Aorta (tissue), 5 donors: ENCODE data around the gene CC2D1A. TPM values are rescaled to one million over a fixed set of nuclear protein-coding genes. Genes with fewer than 3 reads are reported as not detected.

Source experiments
- ATAC-seq: fragments of 200-7000 bp; cut with Tn5 transposase; one replicate; pipeline ENCODE4 v1.9.1; 2022; ENCODE audit warnings: moderate library complexity; ENCODE audit not compliant: low FRiP score
- DNase-seq, 2 donors: peaks; one replicate each; pipeline ENCODE4 v3.0.0-alpha.2; 2020
- H3K27ac ChIP-seq, 2 donors: one replicate each; pipeline ENCODE4 v1.5.1; 2013; ENCODE audit warnings: low read length in 2 of 2, mild to moderate bottlenecking in 2 of 2, moderate library complexity in 2 of 2, control low read depth in 1 of 2, inconsistent platforms in 1 of 2, low read depth in 1 of 2
- H3K27me3 ChIP-seq, 2 donors: one replicate each; pipeline ENCODE4 v1.6.1; 2013; ENCODE audit warnings: control low read depth in 1 of 2, low read length in 1 of 2, mild to moderate bottlenecking in 1 of 2, moderate library complexity in 1 of 2; ENCODE audit not compliant: insufficient read depth in 2 of 2, control insufficient read depth in 1 of 2
- H3K36me3 ChIP-seq, 2 donors: one replicate each; pipeline ENCODE4 v1.6.1; 2013; ENCODE audit warnings: control low read depth in 1 of 2, low read length in 1 of 2, mild to moderate bottlenecking in 1 of 2; ENCODE audit not compliant: insufficient read depth in 2 of 2, control insufficient read depth in 1 of 2
- H3K4me1 ChIP-seq, 2 donors: one replicate each; pipeline ENCODE4 v1.6.1; 2013; ENCODE audit warnings: low read length in 2 of 2, control low read depth in 1 of 2, mild to moderate bottlenecking in 1 of 2, moderate library complexity in 1 of 2; ENCODE audit not compliant: insufficient read depth in 2 of 2, control insufficient read depth in 1 of 2
- H3K4me3 ChIP-seq, 2 donors: one replicate each; pipeline ENCODE4 v1.5.1; 2013; ENCODE audit warnings: low read length in 2 of 2, control low read depth in 1 of 2, mild to moderate bottlenecking in 1 of 2
- H3K9me3 ChIP-seq: one replicate; pipeline ENCODE4 v1.6.1; 2013; ENCODE audit warnings: mild to moderate bottlenecking, low read length; ENCODE audit not compliant: control insufficient read depth
- WGBS, 2 donors: extraction: QIAGEN DNeasy Blood & Tissue Kit; methylation state at CpG; one replicate each; pipeline ENCODE4 v1.1.7; 2013; 5-methylcytosine and 5-hydroxymethylcytosine counted together
- intact Hi-C, 2 donors: fragments of 100-400 bp; cut with DNase I; formaldehyde crosslinking; loops; one replicate each; pipeline versions ENCODE4 v1.14.2 to v1.15.0; 2022
- polyA plus RNA-seq, 2 donors: library from polyadenylated mRNA; stranded (reverse); fragments of 200-250 nt; gene quantifications; one replicate each; pipeline ENCODE4 v1.2.3, GENCODE V29; 2013
- total RNA-seq, 2 donors: library from RNA; stranded (reverse); fragmentation: NEBNext Ultra II Directional; extraction: Animal tissue kit (Norgen Biotek cat#: 25700); gene quantifications; one replicate each; pipeline ENCODE4 v1.2.1, GENCODE V29; 2021
- donor health status: healthy with polysubstance abuse.
- donor health status: Bipolar disorder and iron deficiency.
- donor health status: DM: no; HTN: no; CAD: no.
- donor health status: DM: no; HTN: no; CAD: no.
- donor health status: DM: yes; HTN: yes; CAD: no.

Gene CC2D1A
- total and polyA plus RNA-seq, 4 donors: 22.3 to 67.6 (median 32.0) TPM

- ATAC-seq (no peak), DNase-seq (no peak)
- H3K27me3 ChIP-seq: no peaks in the 10 kb centered on the region
- H3K27ac ChIP-seq: no peak overlapping the region
- H3K36me3 ChIP-seq: peaks cover 0 to 3% of the 10 kb centered on the region in 2 donors
- H3K4me1 ChIP-seq: no peaks in the 10 kb centered on the region
- WGBS, 2 donors: 10% methylated on average over 20 of the region's 20 CpGs
- intact Hi-C loops: loop anchor here (1.0 to 10.0 kb wide), 4 partner anchors 25 to 71 kb away; partner anchors contain the start of gene RFX1 (in 1 of the 2)
- H3K4me3 ChIP-seq: peak overlapping the region in 1 of 2 donors; percentile 23
- H3K9me3 ChIP-seq: no peaks in the 10 kb centered on the region
Observed at GRCh38 chr19:13951799-13952153, 45.8 kb downstream of the CC2D1A start.

- peaks cover 0 to 3% of the 10 kb centered on the region in 2 donors for H3K36me3 ChIP-seq
- no peaks in the 10 kb centered on the region for H3K4me1 ChIP-seq
- intact Hi-C loops: loop anchor here (2.0 to 10.0 kb wide), 3 partner anchors 24 to 52 kb away; partner anchors contain the start of gene RFX1 (in 1 of the 2)
- H3K4me3 ChIP-seq: peak within 1 kb of the TSS; percentile 88 to 92
- no peaks in the 10 kb centered on the region for H3K27me3 ChIP-seq
- WGBS, 2 donors: 0 to 1% methylated on average over 49 to 65 of the region's 65 CpGs
- H3K27ac ChIP-seq: peak within 1 kb of the TSS in 1 of 2 donors; percentile 49
- no peaks in the 10 kb centered on the region for H3K9me3 ChIP-seq
- ATAC-seq (peak; percentile 99), DNase-seq (peak; percentile 99 to 100)
Observed at GRCh38 chr19:13952154-13952930, 46.3 kb downstream of the CC2D1A start, which contains the start of gene DCAF15. TSS of gene DCAF15 (plus strand) at chr19:13952509. CDS start at chr19:13952513, 4 bp downstream.

GRCh38 chr19:13952931-13953531 lies 47.0 kb downstream of the CC2D1A start:
- no peaks in the 10 kb centered on the region for H3K9me3 ChIP-seq
- H3K27ac ChIP-seq: no peak overlapping the region
- H3K27me3 ChIP-seq: no peaks in the 10 kb centered on the region
- intact Hi-C loops: loop anchor here (2.0 to 10.0 kb wide), 3 partner anchors 24 to 52 kb away; partner anchors contain the start of gene RFX1 (in 1 of the 2)
- 0 to 2% methylated on average over 13 of the region's 13 CpGs for WGBS, 2 donors
- peak overlapping the region; percentile 88 to 92 for H3K4me3 ChIP-seq
- peaks cover 0 to 3% of the 10 kb centered on the region in 2 donors for H3K36me3 ChIP-seq
- peak in 1 of 2 donors; percentile 76 for DNase-seq
- no peaks in the 10 kb centered on the region for H3K4me1 ChIP-seq
- ATAC-seq: no peak

GRCh38 chr19:13954185-13954584 lies 48.2 kb downstream of the CC2D1A start:
- no peaks in the 10 kb centered on the region for H3K9me3 ChIP-seq
- intact Hi-C loops: loop anchor here (5.0 to 10.0 kb wide), 2 partner anchors 48 to 51 kb away; partner anchors contain the start of gene RFX1 (in 1 of the 2)
- H3K4me1 ChIP-seq: no peaks in the 10 kb centered on the region
- no peak for ATAC-seq
- H3K4me3 ChIP-seq: no peak overlapping the region
- no peaks in the 10 kb centered on the region for H3K27me3 ChIP-seq
- H3K27ac ChIP-seq: no peak overlapping the region
- peaks cover 0 to 3% of the 10 kb centered on the region in 2 donors for H3K36me3 ChIP-seq
- peak in 1 of 2 donors; percentile 67 for DNase-seq
- WGBS, 2 donors: 92 to 93% methylated on average over 14 to 15 of the region's 15 CpGs

GRCh38 chr19:13955662-13956364 lies 49.8 kb downstream of the CC2D1A start:
- Histone ChIP-seq H3K36me3 (peaks cover 0 to 5% of the 10 kb centered on the region in 2 donors), H3K4me1 (no peaks in the 10 kb centered on the region), H3K4me3 (no peak overlapping the region), H3K27me3 (no peaks in the 10 kb centered on the region), H3K27ac (no peak overlapping the region), H3K9me3 (no peaks in the 10 kb centered on the region)
- WGBS, 2 donors: 93 to 94% methylated on average over 40 to 42 of the region's 42 CpGs
- DNase-seq (peak in 1 of 2 donors; percentile 74), ATAC-seq (no peak)
- intact Hi-C loops: loop anchor here in 1 of 2 donors (10.0 kb wide), 1 partner anchor 49 kb away; the partner anchor contains the start of gene RFX1

- DNase-seq (no peak), ATAC-seq (no peak)
- no peak overlapping the region for H3K4me3 ChIP-seq
- H3K27ac ChIP-seq: no peak overlapping the region
- WGBS, 2 donors: 92 to 94% methylated on average over 16 of the region's 16 CpGs
- H3K27me3 ChIP-seq: no peaks in the 10 kb centered on the region
- H3K9me3 ChIP-seq: no peaks in the 10 kb centered on the region
- no peaks in the 10 kb centered on the region for H3K4me1 ChIP-seq
- H3K36me3 ChIP-seq: peaks cover 0 to 5% of the 10 kb centered on the region in 2 donors
- intact Hi-C loops: loop anchor here in 1 of 2 donors (10.0 kb wide), 1 partner anchor 48 kb away; the partner anchor contains the start of gene RFX1
Observed at GRCh38 chr19:13956365-13956744, 50.4 kb downstream of the CC2D1A start.

GRCh38 chr19:13957051-13957450 lies 51.0 kb downstream of the CC2D1A start:
- no peak for ATAC-seq
- no peak for DNase-seq
- Histone ChIP-seq H3K9me3 (no peaks in the 10 kb centered on the region), H3K4me1 (no peaks in the 10 kb centered on the region), H3K36me3 (peaks cover 0 to 5% of the 10 kb centered on the region in 2 donors), H3K27ac (no peak overlapping the region), H3K4me3 (no peak overlapping the region), H3K27me3 (no peaks in the 10 kb centered on the region)
- 75 to 81% methylated on average over 8 of the region's 8 CpGs for WGBS, 2 donors
- intact Hi-C loops: loop anchor here in 1 of 2 donors (10.0 kb wide), 1 partner anchor 48 kb away; the partner anchor contains the start of gene RFX1

- peaks cover 0 to 5% of the 10 kb centered on the region in 2 donors for H3K36me3 ChIP-seq
- intact Hi-C loops: loop anchor here in 1 of 2 donors (10.0 kb wide), 1 partner anchor 47 kb away; the partner anchor contains the start of gene RFX1
Observed at GRCh38 chr19:13958043-13958442, 52.0 kb downstream of the CC2D1A start.

More at GRCh38 chr19:13958043-13958442, 52.0 kb downstream of the CC2D1A start:
- no peaks in the 10 kb centered on the region for H3K4me1 ChIP-seq
- no peak overlapping the region for H3K4me3 ChIP-seq
- WGBS, 2 donors: 87 to 88% methylated on average over 12 of the region's 12 CpGs
- no peaks in the 10 kb centered on the region for H3K9me3 ChIP-seq
- H3K27me3 ChIP-seq: no peaks in the 10 kb centered on the region
- no peak for ATAC-seq
- no peak for DNase-seq
- H3K27ac ChIP-seq: no peak overlapping the region
